Smooth muscle cell of the brain vasculature (primary cell): Measurements from ENCODE around the gene SOWAHA.

Experiments used
- DNase-seq: peaks from one replicate; pipeline ENCODE4 v3.0.0-alpha.2; 2012; ENCODE audit warnings: low read depth, low spot score

Gene SOWAHA

GRCh38 chr5:132825033-132825833 lies 12.1 kb downstream of the SOWAHA start:
- DNase-seq, result no peak

GRCh38 chr5:132825834-132826391 lies 12.8 kb downstream of the SOWAHA start:
- DNase-seq, result no peak

- DNase-seq, result no peak
These were observed 13.5 kb downstream of the SOWAHA start for GRCh38 chr5:132826424-132827082.

- DNase-seq, result no peak
These were observed 15.0 kb downstream of the SOWAHA start for GRCh38 chr5:132827943-132828673.

GRCh38 chr5:132828846-132829494 lies 15.9 kb downstream of the SOWAHA start:
- no peak for DNase-seq

- DNase-seq, result no peak
These were observed 16.8 kb downstream of the SOWAHA start for GRCh38 chr5:132829742-132830435.

GRCh38 chr5:132830436-132831094 lies 17.5 kb downstream of the SOWAHA start, which contains the start of gene SHROOM1:
TSS of gene SHROOM1 (minus strand) at chr5:132830647. CDS start at chr5:132826140, 4,507 bp downstream.
- DNase-seq, result no peak

- DNase-seq, result no peak
These were observed 18.2 kb downstream of the SOWAHA start for GRCh38 chr5:132831095-132831860.

- DNase-seq, result no peak
These were observed 19.5 kb downstream of the SOWAHA start for GRCh38 chr5:132832612-132833011.

GRCh38 chr5:132834057-132834456 lies 21.0 kb downstream of the SOWAHA start:
- DNase-seq, result no peak

GRCh38 chr5:132836852-132837251 lies 23.8 kb downstream of the SOWAHA start:
- no peak for DNase-seq

GRCh38 chr5:132837868-132838267 lies 24.8 kb downstream of the SOWAHA start:
- DNase-seq, result no peak

GRCh38 chr5:132838516-132839282 lies 25.6 kb downstream of the SOWAHA start:
- no peak for DNase-seq

GRCh38 chr5:132839426-132840301 lies 26.6 kb downstream of the SOWAHA start:
- no peak for DNase-seq

GRCh38 chr5:132840313-132840712 lies 27.2 kb downstream of the SOWAHA start:
- no peak for DNase-seq

- no peak for DNase-seq
These were observed 27.8 kb downstream of the SOWAHA start for GRCh38 chr5:132840896-132841295.

GRCh38 chr5:132841305-132841704 lies 28.2 kb downstream of the SOWAHA start:
- DNase-seq, result no peak

GRCh38 chr5:132848270-132848669 lies 35.2 kb downstream of the SOWAHA start:
- DNase-seq, result no peak
